ENCODE measurements around the gene STAT5B.
"Not testable (repeated sequence)": the region's sequence is repeated elsewhere in the genome, so short reads cannot be mapped to it uniquely, and the experiment has no call there.

Gene STAT5B

DNA sequence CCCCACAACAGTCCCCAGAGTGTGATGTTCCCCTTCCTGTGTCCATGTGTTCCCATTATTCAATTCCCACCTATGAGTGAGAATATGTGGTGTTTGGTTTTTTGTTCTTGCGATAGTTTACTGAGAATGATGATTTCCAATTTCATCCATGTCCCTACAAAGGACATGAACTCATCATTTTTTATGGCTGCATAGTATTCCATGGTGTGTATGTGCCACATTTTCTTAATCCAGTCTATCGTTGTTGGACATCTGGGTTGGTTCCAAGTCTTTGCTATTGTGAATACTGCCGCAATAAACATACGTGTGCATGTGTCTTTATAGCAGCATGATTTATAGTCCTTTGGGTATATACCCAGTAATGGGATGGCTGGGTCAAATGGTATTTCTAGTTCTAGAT is 11.8 kb downstream of the STAT5B start:
- DNase-seq: not testable (repeated sequence)

- no peak for DNase-seq
Measured at GRCh38 chr17:42260318-42260717, 15.9 kb downstream of the STAT5B start.

DNA sequence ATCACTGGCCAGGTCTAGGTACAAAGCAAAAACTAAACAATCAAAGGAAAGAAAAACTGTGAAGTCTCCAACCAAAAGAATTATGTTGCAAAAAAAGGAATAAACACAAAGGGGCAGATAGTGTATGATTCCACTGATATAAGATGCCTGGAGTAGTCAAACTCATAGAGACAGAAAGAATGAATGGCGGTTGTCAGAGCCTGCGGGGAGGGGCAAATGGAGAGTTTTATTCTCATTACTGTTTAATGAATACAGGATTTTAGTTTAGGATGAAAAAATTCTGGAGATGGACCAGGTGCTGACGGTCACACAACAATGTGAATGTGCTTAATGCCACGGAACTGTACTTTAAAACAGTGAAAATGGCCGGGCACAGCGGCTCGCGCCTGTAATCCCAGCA is 20.7 kb downstream of the STAT5B start:
- DNase-seq: no peak

- DNase-seq: no peak
Measured at GRCh38 chr17:42253578-42253977, 22.6 kb downstream of the STAT5B start.

DNA sequence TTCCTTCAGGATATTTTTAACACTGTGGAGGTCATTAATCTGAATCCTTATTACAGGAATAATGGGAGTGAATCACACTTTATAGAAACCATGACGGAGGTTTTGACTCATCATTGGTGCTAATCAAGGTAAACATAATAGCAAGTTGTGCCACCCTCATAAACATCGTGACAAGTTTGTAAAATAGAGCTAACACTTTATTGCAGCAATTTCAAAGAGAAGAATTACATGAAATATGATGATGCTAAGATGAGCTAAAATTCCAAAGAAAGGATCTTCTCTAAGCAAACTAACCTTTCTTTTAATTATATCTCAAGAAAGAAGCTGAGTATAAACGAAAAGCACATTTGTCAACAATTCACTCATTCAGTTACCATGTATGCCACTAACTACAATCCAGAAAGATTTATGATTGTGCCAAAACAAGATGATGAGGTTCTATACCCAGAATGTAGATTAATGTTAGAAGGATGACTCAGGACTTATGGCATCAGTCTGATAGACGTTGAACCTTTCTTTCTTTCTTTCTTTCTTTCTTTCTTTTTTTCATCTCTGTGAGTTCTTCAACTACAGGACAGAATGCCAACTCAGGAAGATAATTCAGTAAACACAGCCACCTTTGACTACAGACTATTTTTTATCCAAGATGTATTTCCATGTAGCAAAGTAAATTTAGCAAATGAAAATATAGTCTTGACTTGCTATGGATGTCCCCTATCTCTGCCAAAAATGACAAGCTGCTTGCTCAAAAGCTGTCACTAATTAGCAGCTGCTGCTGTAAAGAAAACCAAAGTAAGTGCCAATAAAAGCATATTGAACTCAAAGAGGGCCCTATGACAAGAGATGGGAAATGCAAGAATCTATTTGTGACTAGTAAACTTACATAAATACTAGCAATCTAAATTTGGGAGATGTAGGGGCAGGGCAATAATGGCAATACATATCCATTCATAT is 23.3 kb downstream of the STAT5B start:
- DNase-seq: no peak

- DNase-seq: peak; percentile 20 to 23
Measured at GRCh38 chr17:42251115-42251514, 25.1 kb downstream of the STAT5B start.

GRCh38 chr17:42249681-42250446 is 26.3 kb downstream of the STAT5B start:
- no peak for DNase-seq

GRCh38 chr17:42248351-42249179 is 27.6 kb downstream of the STAT5B start:
- DNase-seq: peak; percentile 98 to 99

GRCh38 chr17:42247734-42248133 is 28.5 kb downstream of the STAT5B start:
- DNase-seq: no peak

DNA sequence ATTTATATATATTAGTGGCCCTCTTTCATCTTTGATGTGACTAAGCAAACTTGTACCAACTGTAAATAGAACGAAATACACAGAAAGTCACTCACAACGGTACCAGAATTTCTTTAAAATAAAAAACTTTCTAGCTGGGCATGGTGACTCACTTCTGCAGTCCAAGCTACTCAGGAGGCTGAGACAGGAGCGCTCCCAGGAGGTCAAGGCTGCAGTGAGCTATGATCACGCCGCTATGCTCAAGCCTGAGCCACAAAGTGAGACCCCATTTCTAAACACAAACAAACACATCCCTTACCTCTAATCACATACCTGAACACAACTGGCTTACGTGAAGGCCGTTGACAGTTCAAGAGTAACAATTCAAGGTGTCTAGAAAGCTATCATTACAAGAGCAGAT is 29.7 kb downstream of the STAT5B start:
- no peak for DNase-seq

DNA sequence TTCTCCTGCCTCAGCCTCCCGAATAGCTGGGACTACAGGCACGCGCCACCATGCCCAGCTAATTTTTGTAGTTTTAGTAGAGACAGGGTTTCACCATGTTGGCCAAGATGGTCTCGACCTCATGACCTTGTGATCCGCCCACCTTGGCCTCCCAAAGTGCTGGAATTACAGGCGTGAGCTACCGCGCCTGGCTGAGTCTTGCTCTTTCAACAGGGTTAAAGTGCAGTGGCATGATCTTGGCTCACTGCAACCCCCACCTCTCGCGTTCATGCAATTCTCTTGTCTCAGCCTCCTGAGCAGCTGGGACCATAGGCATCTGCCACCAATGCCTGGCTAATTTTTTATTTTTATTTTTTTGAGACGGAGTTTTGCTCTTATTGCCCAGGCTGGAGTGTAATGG is 31.0 kb downstream of the STAT5B start:
- not testable (repeated sequence) for DNase-seq

DNA sequence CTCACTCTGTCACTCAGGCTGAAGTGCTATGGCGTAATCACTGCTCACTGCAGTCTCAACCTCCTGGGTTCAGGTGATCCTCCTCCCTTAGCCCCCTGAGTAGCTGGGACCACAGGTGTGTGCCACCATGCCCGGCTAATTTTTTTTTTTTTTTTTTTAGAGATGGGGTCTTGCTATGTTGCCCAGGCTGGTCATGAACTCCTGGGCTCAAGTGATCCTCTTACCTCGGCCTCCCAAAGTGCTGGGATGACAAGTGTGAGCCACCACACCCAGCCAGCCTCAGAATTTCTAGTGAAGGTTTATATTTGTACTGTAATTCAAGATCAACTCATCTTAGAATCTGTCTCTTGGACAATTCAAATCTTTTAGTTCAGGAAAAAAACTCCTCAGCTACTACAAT is 32.1 kb downstream of the STAT5B start:
- not testable (repeated sequence) for DNase-seq

DNA sequence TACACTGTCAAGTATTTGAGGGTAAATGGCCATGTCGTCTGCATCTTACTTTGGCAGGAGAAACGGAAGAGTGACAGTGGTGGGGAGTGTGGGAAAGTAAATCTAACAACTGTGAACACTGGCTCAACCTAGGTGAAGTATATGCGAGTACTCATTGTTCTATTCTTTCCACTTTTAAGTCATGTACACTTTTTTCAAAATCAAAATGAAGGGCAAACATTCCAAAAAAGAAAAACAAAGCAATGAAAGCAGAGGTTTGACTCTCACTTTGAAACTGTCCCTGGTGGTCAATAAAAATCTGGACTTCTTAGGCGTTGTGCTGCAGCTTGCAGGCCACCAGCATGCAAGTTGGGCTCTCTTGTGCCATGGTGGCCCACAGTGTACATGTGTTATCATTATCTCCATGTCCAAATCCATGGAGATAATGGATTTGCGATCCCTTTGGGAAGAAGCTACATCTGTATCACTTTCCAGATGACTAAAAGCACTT is 32.7 kb downstream of the STAT5B start:
- DNase-seq: no peak

GRCh38 chr17:42241871-42242270 is 34.3 kb downstream of the STAT5B start:
- no peak for DNase-seq

DNA sequence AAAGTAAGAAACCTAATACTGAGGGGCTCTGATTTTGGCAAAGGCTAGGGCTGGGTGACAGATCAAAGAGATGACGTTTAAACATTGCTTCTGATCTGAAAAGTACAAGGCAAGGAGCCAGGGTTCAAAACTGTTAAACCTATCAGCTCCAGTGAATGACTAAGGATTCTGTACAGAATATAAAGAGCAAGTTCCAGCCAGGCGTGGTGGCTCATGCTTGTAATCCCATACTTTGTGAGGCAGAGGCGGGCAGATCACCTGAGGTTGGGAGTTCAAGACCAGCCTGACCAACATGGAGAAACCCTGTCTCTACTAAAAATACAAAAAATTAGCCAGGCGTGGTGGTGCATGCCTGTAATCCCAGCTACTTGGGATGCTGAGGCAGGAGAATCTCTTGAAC is 35.3 kb downstream of the STAT5B start:
- DNase-seq: not testable (repeated sequence)

DNA sequence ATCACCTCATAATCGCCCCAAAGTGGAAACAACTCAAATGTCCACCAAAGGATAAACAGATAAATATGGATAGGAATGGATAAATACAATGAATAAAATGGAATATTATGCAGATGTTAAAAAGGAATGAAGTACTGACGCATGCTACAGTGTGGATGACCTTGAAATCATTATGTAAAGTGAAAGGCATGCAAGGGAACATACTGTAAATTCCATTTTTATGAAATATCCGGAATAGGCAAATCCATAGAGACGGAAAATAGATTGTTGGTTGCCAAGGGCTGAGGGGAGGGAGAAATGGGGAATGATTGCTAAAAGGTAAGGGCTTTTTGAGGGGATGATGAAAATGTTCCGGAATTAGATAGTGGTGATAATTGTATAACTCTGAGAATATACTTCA is 36.0 kb downstream of the STAT5B start:
- no peak for DNase-seq

GRCh38 chr17:42239576-42239975 is 36.6 kb downstream of the STAT5B start:
- DNase-seq: not testable (repeated sequence)

GRCh38 chr17:42236760-42237159 is 39.4 kb downstream of the STAT5B start:
- no peak for DNase-seq

DNA sequence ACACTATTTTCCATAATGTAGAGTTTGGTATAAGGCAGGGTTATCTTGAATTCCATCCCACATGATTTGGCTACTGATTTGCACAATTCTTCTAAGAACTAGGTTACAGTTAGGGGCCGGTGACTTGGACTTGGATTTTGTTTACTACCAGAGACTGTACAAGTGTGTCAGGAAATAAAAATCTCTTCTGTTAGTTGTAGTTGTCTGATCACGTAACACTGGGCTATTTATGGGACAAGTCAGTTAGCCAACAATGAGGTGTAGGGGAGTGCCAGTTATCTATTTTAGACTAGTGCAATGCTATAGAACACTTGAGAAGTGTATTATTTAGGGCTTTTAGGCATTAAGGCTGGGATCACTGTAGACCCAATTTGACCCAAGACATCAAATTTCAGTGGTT is 42.2 kb downstream of the STAT5B start:
- no peak for DNase-seq

DNA sequence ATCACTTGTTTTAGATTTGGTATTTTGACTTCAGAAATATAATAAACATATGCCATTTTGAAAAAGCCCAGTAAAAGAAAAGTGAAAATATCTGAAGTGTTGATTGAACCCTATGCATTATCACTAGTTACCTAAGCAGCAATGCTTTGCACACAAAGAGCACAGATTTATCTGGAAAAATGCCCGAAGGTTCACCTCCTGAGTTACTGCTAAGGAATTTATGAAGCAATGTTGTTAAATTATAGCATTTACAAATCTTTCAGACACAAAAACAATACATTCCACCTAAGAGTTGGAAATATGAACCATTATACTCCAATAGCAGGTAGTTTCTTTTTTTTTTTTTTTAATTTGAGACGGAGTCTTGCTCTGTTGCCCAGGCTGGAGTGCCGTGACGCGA is 43.0 kb downstream of the STAT5B start:
- no peak for DNase-seq

- DNase-seq: no peak
Measured at GRCh38 chr17:42230225-42230624, 46.0 kb downstream of the STAT5B start.

GRCh38 chr17:42227849-42228700 is 48.1 kb downstream of the STAT5B start:
- DNase-seq: no peak
